Activated T-helper 1 cell treated with anti-CD3 and anti-CD28 coated beads, Interleukin-2, amount 50 U/mL, for 16 hours (primary cell): ENCODE results near the gene TANC1.

Experiments
- DNase-seq, 2 donors: peaks; one replicate each; pipeline ENCODE4 v3.0.0-alpha.2; 2020; ENCODE audit warnings: low read depth in 1 of 2, low spot score in 1 of 2

TANC1 gene

DNA sequence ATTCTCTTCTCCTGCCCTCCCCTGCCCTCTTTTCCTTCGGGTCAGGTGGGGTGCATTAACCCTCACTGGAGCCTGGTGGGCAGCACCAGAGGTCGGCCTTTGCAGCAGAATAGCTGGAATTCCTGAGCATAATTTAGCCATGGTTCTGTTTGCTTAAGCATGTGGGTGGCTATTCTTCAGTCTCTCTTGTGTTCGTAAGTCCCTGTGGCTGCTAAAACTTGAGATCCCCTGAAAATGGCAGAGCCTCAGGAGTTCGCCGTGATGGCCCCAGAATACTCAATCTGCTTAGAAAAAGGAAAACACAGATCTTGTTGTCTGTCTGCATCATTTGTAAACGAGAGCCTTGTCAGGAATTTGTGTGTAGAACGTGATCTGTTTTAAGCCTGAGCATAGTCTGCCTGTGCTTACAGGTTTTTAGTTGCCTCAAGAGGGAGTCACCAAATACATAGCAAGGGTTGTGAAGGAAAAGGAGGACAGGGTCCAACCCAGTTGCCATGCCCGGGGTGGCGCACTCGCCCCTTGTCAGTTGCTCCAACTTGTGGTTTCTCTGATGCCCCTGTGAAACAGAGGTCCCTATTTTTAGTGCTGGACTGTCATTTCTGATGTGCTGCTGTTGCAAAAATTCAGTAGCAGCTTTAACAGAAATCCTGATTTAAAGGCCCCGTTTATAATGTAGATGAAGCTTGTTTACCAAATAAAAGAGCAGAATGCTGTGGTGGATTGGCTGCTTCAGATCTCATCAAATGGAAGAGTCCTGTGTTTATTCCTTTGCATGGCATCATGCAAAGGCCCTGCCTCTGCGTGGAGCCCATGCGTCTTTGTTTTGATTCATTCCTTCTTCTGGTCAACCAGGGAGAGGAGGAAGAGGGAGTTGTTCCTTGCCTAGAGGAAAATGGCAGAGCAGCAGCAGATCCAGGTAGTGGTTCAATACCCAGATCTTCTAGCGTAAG is 243.3 kb downstream of the TANC1 start:
- DNase-seq = no peak

DNA sequence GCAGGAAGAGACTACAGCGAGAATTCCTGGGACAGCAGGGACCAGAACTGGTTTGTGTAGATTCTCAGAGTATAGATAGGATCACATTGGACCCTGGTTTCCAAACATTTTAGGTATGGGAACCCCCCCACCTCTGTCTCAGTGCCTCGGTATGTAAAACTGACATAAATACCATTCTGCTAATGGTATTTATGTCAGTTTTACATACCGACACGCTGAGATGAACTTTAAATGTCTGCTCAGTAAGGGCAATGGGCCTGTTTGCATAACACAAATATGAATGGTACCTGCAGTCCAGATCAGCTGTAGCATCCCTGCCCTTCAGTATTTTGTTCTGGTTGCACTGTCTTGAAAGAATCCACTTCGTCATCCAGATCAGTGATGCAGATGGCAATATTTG is 244.9 kb downstream of the TANC1 start:
- DNase-seq = no peak

DNA sequence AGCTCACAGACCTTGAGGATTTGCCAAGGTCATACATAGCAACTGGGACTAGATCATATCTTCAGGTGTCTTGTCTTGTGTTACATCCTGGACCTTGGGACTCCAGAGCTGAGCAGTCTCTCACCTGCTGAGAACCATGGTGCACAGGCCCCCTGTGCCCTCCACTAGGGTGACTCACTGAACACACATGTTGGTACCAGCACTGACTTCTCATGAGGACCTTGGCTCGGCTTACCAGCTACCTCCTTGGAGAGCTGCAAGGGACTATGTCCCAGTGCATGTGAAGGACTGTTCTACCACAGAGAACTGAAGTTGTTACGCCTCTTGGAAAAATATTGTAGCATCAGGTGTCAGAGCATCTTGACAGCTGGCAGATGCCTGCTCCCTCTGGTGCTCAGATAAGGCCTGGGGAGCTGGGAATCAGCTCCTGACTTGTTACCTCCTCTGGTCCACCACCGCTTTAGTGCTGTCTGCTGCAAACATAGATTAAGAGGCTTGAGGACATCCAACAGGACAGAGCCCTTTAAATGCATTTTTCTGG is 246.0 kb downstream of the TANC1 start:
- no peak for DNase-seq

DNA sequence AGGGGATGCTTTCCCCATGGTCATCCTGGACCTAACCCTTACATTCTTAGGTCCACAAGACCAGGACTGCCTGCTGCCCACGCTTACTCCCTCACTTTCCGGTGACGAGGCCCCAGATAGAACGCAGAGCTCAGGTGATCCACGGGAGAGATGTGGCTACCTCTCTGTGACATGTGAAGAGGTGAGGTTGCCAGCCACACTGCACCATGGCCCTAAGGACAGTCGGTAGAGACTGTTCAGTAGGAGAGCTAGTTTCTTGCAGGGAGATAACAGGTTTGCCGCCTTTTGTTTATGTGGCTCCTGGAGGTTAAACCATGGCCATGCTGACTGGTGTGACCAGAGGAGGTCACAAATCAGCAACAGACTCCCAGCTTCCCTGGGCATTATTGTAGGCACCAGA is 246.7 kb downstream of the TANC1 start:
- no peak for DNase-seq

DNA sequence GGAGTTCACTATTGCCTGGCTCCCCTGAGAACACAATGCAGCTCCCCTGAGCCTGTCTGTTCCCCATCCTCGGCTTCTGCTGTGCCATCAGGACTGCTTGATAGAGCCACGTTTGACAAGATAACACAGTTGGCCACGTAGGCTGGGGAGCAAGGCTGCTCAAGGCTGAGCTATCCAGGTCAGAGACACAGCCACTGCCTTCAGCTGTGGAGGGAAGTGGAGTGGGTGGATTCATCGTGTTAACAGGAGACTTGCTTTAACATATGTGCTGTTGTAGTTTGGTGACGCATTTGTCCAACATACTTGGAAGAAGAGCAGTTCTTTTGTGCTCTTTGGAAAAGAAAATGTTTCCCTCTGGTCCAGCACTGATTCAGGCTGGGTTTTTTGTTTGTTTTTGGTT is 249.2 kb downstream of the TANC1 start:
- no peak for DNase-seq

DNA sequence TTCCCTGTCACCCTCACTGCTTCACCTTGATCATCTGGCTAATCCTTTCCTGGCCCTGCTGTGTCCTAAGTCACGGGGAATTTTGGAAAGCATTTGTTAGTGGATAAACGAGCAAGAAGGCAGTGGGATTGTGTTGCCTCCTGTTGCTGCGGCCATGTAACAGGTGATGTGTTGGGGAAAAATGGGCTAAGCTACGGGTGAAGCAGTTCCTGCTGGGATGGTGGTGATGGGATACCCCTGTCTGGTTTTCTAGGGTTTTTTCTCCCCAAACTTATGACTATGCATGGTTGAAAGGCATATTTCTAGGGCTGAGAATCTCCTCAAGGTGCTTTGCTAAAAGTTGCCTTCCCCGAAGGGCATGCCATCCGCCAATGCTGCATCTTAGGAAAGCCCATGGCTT is 249.9 kb downstream of the TANC1 start:
- no peak for DNase-seq

DNA sequence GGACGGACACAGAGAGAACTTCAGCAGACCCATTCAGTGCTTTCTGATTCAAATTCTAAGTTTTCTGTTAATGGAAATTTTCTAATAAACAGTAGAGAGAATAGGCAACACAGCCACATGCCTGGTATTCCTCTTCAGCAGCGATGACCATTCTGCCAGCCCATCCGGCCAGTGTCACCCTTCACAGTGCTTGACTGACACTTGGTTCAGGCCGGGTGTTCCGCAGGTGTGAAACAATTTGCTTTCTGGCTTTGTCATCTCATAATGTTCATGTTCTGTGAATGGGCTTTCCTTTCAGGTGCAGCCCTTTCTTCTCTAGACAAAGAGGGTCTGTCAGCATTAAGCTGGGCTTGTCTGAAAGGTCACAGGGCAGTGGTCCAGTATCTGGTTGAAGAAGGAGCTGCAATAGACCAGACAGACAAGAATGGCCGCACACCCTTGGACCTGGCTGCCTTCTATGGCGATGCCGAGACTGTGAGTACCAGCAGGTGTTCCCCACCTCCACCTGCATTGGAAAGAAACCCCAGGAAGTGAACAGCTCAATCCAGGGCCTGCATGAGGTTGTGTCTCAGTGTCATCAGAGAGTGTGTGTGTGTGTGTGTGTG is 251.1 kb downstream of the TANC1 start:
- DNase-seq = no peak

DNA sequence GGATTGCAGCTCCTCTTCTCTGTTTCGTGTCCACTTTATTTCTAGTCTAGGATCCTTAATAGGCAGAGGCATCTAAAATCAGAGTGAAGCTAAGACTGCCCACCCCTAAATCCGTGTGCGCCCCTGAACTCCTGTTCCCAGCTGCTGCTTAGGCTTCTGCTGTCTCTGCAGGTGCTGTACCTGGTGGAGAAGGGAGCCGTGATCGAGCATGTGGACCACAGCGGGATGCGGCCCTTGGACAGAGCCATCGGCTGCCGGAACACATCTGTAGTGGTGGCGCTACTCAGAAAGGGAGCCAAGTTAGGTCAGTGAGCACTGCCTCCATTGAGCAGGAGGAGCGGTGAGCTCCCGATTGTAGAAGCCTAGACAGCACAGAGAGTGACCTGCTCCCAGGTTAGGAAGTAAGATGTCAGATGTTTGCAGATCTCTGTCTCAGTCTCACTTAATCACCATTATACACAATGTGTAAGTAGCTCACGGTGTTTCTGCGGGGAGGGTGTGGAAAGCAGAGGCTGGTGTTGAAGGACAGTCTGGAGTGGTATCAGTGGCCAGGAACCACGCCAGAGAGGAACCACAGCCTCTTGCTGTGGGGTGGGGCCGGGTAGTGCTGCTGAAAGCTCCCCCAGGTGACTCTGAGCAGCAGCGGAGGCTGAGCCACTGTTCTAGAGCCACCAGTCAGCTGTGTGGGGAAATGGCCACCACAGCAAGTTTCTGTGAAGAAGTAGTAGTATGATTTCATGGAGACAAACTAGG is 255.8 kb downstream of the TANC1 start:
- no peak for DNase-seq

DNA sequence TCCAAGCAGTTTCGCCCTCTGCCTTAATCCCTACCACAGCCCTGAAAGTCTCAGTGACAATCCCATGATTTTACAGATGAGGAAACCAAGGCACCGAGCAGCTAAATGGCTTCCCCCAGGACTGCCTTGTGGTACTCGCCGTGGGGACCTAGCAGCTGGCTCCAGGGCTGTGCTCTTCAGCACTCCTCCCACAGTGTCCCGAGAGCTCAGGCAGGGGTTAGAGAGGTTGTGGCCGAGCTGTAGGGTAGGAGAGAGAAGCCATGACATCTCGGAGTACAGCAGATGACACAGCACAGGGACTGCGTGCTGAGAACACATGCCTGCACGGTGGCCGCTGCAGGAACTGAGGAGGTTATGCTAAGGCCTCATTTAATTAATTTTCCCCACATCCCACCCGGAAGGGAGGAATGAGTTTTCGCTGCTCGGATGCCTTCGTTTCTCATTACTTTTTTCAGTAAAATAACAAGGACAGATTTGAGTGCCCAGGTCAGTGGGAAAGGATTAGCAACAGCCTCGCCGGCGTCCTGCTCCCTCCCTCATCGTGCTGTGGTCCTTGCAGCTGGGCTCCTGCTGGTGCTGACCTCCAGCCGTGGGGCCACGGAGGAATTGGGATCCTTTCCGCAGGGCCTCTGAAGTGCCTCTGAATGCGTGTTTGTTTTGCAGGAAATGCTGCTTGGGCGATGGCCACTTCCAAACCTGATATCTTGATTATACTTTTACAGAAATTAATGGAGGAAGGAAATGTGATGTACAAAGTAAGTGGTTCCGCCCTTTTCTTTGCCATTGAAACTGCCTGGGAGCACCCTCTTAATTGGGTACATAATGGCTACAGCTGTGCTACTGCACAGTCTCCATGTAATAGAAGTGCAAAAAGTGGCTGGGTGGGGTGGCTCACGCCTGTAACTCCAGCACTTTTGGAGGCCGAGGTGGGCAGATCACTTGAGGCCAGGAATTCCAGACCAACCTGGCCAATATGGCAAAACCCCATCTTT is 256.9 kb downstream of the TANC1 start:
- DNase-seq = no peak

DNA sequence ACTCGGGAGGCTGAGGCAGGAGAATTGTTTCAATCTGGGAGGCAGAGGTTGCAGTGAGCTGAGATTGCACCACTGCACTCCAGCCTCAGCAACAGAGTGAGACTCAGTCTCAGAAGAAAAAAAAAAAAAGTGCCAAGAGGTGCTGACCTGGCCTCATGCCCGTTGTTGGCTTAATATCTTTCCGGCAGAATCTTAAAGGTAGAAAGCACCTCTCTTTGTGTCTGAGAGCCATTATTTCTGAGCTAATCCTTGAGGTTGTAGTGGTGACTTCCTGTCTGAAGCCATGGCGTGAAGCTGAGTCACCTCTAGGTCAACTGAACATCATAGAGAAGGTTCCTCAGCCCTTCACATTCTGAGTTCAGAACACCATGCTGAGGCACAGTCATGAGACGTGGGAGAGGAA is 257.6 kb downstream of the TANC1 start:
- no peak for DNase-seq

DNA sequence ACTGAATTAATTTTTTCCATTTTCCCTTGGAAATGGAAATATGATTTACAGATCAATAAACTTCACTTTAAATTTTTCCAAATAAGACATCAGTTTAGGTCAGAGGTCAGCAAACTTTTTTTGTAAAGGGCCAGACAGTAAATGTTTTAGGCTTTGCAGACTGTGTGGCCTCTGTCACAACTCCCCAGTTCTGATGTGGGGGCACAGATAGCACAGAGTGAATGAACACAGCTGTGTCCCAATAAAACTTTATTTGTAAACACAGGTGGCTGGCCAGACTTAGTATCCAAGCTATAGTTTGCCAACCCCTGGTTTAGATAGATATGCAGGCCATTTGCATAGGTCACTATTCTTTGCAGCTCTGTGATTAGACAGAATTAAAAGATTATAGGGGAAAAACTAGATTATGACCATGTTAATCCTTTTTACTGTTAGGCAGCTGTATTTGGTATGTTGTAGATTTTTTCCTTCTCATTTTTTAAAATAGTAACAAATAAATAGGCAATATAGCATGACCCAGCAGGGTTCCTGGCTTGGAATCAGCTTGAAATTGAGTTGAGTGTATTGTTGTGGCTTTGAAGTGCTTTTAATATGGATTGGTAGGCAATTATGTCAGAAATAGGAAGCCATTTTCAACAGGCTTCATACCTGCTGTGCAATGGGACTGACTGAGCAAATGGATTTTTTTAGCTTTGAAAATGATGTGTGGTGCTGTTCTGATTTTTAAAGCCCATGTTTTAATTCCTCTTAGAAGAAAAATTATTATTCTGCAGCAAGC is 258.4 kb downstream of the TANC1 start:
- no peak for DNase-seq

DNA sequence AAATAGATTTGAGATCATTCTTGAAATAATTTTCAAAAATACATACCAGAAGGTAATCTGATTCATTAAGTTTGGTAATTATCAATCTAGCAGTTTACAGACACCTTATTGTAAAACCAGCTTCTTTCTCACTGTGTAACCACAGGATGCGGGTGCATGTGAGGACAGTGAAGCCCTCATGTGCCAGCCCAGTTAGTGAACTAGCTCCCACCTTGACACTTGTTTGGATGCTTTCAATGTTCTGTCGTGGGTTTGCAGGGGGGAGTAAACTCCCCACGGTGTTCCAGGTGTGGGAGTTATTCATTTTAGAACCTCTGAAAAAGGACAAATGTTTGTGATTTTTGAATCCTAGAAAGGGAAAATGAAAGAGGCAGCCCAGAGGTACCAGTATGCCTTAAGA is 259.0 kb downstream of the TANC1 start:
- DNase-seq = no peak

DNA sequence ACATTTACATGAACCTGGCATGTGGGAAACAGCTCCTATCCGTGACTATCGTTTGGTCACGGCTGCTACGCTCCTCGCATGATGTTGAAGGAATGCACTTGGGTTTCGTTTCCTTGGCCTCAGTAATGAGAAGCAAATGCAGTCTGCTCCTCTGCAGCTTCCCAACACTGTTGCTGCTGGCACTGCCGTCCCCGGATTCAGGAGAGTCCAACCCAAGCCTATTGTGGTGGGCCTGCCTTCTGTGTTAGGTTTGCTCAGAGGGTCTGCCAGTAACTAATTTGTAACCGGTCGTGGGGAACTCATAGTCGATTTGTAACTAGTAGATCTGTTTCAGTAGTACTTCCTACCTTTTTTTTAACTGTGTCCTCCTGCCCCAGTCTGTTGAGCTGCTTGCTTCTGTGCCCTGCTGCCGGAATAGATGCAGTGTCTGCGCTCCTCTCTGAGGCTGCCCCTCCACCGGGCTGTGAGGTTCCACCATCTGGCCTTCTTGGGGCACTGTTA is 259.7 kb downstream of the TANC1 start:
- DNase-seq = no peak

DNA sequence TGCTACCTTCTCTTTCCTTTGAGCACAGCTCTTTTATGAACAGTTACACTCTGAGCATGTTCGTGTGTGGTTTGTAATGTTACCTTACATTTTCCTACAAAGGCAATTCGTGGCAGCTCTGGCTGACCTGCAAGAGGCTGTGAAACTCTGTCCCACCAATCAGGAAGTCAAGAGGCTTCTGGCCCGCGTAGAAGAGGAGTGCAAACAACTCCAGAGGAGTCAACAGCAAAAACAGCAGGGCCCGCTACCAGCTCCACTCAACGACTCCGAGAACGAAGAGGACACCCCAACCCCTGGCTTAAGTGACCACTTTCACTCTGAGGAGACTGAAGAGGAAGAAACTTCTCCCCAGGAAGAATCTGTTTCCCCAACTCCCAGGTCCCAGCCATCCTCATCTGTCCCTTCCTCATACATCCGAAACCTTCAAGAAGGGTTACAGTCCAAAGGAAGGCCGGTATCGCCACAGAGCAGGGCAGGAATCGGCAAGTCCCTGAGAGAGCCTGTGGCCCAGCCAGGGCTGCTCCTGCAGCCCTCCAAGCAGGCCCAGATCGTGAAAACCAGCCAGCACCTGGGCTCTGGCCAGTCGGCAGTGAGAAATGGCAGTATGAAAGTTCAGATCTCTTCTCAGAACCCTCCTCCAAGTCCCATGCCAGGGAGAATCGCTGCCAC is 261.2 kb downstream of the TANC1 start:
- DNase-seq = no peak

DNA sequence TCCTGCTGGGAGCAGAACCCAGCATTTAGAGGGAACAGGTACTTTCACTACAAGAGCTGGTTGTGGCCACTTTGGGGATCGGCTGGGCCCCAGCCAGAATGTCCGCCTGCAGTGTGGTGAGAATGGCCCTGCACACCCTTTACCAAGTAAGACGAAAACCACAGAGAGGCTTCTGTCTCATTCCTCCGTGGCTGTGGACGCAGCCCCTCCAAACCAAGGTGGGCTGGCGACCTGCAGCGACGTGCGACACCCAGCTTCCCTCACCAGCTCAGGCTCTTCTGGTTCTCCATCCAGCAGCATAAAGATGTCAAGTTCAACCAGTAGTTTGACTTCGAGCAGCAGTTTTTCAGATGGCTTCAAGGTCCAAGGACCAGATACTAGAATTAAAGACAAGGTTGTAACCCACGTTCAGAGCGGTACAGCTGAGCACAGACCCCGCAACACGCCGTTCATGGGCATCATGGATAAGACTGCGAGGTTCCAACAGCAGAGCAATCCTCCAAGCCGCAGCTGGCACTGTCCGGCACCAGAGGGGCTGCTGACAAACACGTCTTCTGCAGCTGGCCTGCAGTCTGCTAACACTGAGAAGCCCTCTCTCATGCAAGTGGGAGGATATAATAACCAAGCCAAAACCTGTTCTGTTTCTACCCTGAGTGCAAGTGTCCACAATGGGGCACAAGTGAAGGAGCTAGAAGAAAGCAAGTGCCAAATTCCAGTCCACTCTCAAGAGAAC is 261.9 kb downstream of the TANC1 start:
- no peak for DNase-seq

DNA sequence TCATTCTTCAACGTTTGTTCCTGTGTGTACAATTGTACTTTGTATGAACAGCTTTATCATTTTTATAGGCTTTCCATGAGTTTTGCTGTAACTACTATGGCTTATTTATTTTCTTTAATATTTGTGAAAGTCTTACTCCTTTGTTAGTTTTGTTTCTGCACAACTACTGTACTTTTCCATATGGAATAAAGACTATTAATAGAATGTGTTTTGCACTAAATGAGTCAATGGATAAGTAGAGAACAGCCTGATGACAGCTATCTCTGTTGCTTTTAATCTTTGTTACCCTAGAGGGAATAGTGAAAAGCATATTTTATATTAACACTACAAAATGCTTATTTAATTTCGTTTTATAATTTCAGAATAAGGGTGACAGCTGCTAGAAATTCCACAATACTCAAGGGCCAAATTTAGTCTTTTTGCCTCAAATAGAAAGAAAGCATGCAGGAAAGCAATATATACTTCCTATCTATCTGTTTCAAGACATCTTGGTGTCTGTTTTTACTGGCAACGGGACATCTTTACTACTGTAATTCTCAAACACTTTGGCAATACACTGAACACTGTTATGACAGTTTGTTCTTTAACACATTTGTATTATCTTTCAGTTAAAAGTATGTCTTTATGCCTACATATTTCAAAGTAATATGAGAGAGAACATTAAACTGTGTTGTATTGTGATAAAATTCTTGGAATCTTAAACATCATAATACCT is 264.2 kb downstream of the TANC1 start:
- DNase-seq = no peak

DNA sequence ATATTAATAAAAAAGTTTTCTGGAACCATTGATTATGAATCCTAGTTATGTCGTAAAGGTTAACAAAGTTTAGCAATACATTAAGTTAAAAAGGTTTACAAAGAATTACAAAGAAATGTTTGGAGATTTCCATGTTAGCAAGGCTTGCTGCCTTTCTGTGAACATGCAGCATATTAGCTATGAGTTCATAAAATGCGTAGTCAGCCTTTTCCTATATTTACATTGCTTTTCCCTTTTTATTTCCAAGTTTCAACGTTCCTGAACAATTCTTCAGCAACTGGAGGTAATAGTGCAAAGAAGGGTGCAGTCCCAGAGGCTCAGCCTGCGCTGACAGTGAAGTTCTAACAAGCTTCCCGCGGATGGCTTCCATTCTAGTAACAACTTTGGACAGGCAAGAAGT is 266.4 kb downstream of the TANC1 start:
- DNase-seq = no peak

DNA sequence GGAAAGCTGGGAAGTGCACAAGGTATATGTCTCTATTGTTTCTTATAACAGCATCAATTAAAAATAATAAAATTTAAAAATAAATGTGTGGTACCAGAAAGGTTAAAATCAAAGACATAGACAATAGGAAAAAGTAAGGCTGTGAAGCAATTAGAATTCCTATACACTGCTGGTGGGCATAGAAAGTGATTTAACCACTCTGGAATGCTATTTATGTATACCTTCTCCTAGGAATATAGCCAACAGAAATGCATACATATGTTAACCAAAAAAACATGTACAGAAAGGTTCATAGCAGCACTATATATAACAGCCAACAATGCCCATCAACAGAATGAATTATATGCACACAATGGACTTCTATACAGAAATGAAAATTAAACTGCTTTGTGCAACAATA is 275.1 kb downstream of the TANC1 start:
- DNase-seq = no peak
